SH-SY5Y (cell line): Measurements from ENCODE around the gene PRXL2B.

ENCODE experiments used
- GATA2 ChIP-seq: IDR thresholded peaks from 2 replicates; pipeline ENCODE4 v1.6.1; 2011; ENCODE audit warnings: mild to moderate bottlenecking, low read depth, low read length
- GATA3 ChIP-seq: IDR thresholded peaks from 2 replicates; pipeline ENCODE4 v1.6.1; 2011; ENCODE audit warnings: low read depth, mild to moderate bottlenecking, low read length, moderate library complexity

DNA sequence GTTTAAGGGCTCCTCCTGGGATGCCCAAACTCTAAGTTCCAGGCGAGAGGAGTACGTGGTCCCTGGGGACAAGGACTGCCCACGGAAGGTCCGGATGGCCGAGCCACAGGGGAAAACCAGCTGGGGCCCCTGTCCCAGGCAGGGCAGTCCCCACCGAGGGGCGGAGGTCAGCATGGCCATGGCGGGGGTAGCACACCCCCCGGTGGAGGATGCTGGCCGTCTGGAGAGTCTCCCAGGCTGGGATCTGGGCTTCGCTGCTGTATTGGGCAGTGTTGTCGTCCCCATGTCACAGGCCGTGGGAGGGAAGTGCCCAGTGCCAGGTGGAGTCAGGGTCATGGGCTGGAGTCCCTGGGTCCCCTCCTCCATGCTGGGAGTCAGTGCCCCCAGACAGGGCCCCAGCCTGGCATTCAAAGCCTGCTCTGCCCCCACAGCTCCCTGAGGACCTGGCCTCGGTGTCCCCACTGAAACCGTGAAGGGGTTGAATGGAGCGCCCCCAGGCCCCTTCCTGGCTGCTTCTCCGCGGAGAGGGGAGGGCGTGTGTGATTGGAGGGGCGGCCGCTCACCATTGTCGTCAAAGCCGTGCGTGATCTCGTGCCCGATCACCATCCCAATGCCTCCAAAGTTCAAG is 6.8 kb downstream of the PRXL2B start:
- TF ChIP-seq GATA3 (no peak), GATA2 (no peak)
